Activated naive CD8-positive, alpha-beta T cell treated with anti-CD3 and anti-CD28 coated beads, Interleukin-2, amount 50 U/mL, for 16 hours (primary cell): Measurements from ENCODE around the gene TLL2.

Experiments
- DNase-seq: peaks from one replicate; pipeline ENCODE4 v3.0.0-alpha.2; 2020; ENCODE audit warnings: low read depth, low spot score

Gene TLL2

DNA sequence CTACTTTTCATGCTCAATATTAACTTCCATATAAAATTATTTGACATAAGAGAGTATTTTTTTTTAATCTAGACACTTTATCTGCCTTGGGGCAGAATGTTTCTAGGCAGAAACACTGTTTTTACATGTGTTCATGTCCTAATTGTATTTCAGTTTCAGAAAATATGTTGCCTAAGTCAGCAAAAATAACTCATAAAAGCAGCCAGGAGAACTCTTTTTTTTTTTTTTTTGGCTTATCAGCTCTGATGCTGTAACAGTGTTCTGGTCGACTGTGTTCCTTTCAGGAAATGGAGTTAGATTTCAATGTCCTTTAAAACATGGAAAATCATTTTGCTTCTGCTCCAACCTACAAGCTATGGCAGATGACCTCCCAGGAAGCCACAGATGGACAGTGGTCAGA is 91.7 kb downstream of the TLL2 start:
- no peak for DNase-seq

DNA sequence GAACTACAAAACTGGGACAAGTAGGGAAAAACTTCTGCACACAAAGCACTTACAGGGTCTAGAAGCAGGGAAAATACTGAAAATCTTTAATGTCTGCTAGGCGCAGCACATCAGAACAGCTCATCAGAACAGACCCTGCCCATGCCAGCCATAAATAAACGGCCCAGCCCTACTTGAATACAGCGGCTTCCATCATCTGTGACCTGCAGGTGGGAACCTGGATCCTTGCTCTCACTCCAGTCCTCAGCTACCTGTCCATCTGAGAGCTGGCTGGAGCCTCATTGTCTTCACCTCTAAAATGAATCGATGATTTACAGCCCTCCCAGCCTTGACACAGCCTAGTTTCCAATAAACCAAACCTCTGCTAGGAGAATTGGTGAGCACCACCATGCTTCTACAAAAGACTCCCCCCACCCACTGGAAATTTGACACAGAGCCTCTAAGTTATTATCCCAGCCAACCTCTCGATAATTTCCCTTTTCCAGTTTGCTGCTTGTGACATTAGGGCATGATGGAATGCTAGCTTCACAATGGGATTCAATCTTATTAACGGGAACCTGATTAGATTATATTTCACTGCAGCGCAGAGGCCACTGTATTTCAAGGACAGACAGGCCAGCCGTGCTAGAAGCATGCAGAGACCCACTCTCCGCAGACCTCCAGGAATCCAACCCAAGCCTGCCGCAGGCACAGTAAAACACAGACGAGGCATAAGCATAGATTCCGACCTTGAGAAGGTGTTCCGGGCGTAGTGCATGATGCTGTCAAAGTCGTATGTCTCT is 93.3 kb downstream of the TLL2 start:
- DNase-seq = no peak

DNA sequence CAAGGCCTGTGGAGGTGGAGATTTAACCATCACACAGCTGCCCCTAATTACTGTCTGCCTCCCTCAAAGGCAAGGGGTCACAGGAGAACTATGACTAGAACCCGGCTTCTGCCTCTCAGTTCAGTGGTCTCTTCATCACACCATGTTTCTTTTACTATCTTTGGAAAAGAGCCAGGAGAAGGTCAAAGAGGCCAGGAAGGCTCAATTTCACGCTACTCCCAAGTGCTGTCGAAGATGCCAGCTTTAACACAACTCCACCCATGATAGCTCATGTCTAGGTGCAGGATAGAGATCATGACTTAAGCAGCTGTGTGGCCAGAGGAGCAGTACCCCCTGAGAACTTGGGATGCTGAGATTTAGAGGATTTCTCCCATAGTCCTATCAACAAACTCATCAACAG is 94.4 kb downstream of the TLL2 start:
- DNase-seq = no peak

DNA sequence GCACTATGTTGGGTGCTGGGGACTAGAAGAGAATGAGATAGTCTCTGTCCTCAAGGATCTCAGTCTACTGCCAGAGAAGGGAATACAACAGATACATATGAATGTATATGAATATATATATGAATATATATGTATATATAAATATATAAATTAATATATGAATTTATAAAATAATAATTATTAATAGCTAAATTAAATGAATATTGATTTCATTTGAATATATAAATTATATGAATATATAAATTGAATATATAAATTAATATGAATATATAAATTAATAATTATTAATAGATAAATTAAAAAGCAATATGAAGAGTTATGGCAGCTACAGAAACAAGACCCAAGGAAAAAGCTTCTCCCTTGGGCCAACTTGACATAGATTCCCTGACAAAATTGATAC is 95.1 kb downstream of the TLL2 start:
- no peak for DNase-seq

DNA sequence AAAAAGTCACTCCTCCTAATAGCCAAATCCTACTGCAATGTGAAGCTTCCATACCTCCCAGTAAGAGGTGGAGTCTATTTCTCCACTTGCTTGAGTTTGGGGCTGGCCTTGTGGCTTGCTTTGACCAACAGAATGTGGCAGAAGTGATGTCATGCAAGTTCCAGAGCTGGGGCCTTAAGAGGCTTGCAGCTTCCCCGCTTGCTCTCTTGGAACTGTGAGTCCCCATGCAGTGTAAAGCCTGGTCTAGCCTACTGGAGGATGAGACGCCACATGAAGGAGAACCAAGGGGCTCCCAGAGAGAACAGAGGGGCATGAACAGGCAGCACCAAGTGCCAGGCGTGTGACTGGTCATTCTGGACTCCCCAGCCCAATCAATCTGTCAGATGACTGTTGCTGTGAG is 96.3 kb downstream of the TLL2 start:
- DNase-seq = no peak

DNA sequence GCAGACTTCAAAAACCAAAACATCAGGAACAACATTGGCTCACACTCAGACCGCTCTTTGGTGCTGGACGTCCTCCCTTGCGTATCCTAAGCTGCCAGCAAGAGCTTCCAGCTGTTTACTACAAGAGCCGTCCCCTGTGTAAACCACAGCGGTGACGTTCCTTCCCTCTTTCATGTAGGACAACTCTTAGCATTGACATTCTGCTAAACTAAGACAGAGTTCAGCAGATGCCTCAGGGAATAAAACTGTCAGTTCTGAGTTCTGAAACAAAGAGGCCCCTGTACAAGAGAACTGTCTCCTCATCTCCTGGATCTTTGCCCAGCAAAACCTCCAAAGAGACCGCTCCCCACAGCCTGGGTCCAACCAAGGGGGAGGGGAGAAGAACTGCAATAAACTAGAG is 97.1 kb downstream of the TLL2 start:
- no peak for DNase-seq

DNA sequence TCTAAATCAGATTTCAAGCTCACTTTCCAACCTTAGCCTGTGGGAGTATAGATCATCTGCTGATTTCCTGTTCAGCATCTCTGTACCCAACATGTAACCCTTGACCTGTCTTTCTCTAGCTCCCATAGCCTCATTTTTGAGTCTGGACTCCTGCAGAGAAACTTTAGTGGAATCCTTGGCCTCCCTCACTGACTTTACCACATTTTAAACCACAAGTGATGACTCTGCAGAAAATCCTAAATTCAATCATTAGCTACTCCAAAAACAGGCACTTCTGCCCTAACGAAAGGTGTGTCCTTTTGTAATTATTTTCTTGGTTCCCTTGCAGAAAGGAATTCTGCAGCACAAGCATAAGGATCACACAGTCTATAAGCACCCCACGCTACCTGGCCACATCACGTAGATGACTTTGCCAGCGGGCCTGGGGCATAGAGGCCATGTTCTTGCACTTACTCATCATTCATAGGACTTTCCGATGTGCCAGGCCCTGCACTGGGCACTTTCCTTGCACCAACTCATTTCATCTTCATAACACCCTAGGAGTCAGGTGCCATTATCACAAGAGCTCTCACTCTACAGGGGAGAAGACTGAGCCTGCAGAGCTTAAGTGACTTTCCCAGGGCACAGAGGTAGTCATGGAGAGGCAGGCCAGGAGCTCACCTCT is 97.7 kb downstream of the TLL2 start:
- DNase-seq = no peak

DNA sequence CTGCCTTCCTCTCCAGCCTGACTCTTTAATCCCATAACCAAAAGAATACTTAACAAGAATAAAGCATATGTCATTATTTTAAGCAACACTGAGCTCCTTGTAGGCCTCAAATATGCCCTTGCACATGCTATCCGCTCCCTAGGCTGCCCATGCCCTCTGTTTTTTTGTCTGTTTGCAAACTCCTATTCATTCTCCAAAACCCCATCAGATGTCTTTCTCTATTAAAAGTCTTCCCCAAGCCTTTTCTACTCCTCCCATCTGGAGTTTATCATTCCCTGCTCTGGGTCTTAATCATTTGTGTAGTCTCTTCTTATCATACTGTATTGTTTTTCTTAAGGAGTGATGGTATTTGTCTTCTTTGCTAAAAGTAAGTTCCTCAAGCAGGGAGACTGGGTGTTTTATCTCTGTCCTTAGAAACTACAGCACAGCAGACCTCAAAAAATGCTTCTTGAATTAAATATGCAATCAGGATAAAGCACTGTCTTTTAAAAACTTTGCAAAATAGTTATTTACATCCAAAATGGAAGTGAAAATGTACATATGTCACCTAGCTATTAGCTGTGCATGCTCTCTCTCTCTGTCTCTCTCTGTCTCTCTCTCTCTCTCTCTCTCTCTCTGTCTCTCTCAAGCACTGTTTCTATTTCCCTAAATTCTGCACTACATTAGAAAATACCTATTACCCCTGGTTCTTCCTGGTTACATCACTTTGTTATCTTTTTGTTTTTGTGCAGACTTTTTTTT is 98.4 kb downstream of the TLL2 start:
- DNase-seq = no peak

DNA sequence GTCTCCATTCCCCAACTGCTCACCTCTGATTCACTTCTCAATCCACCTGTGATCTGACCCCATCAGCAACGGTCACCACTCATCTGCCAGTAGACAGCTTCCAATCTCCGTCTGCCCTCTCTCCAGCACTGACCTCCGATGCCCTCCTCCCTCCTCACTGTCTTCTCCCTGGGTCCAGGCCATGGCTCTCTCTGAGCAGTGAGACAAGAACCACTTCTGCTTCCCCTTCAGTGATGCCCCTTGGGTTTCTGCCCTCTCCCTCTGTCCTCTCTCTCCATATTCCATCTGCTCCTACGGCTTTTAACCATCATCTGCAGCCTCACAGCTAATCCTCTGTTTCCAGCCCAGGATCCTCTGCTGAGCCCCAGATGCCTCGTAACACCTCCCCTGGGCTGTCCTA is 99.4 kb downstream of the TLL2 start:
- DNase-seq = no peak

DNA sequence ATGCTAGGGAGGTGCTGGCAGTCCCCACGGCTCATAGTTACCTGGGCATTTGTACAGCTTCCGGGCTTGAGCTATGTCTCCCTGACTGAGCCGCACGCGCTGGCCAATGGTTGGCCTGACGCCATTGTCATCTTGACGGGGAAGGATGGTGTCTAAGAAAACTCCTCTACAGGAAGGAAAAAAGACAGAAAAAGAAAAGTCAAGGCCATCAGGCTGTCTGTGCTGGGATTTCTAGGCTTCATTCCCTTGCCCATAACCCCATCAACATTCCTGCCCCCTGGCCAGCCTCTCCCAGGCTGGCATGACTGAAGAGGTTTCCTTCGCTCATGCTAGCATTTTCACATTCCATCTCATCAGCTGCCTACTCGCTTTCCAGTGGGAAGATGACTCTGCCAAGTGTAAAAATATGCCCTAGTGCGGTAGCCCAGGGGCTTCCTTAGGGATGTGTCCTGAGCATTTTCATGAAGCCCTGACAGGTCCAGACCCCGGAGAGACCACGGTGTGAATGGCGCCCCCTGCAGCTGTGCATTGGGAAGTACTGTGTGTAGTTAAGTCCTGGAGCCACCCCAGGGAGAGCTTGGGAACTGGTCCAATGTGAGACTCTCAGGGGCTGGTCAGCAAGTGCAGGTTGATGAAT is 100.5 kb downstream of the TLL2 start:
- no peak for DNase-seq

DNA sequence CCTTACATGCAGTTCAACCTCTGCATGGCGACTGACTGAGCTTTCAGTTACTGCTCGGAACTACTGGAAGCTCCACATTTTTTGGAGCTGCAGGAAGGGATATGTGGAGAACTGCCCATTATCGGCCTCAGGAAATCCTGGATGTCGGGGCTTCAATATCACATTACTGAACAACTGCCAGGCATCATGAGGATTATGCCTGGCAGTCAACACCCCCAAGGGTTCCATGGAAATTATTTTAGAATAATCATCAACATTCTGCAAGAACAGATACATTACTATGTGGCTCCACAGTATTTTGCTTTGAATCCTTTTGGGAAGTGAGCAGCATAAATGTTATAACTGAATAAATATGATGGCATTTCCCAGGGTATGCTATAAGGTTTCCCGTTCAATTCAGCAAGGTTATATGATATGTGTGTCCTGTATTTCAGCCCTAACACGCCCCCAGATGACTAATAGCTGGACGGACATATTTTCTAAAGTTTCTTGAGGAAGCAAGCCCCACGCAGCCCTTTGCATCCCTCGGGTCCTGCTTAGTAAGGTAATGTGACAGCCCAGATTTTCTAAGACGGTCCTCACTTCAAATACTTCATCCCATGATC is 101.9 kb downstream of the TLL2 start:
- no peak for DNase-seq

DNA sequence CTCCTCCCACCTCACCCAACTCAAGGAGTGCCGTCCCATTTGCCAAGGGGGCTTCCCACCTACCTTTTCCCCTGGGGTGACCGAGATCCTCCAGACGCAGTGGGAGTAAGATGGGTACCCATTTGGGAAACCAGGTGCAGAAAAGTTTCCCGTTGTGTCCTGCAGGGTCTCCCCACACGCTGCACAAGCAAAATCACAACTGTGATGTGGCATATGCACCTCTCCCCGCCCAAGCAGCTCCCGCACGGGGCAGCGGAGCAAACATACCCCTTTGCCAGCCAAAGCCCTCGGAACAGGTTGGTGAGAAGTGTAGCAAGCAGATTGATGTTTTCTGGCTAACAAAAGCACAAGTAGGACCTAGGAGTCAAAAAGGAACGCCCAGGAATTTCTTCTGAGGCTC is 103.4 kb downstream of the TLL2 start:
- DNase-seq = no peak

DNA sequence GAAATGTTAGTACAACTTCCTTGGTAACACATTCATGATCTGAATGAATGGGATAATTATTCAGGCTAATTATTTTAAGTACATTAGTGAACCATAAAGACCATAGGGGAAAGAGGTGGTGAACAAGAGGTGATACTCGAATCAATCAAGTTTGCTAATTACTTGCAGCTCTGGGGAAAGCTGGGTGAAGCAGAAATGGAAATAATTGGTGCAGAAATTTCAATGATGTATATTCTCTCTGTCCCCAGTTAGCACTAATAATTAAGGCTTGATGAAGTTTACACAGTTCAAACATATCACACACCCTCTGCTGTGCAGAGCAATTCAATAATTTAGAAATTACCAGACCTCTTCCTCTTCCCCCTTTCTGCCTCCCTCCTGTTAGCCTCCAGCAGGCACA is 105.5 kb downstream of the TLL2 start:
- DNase-seq = no peak

DNA sequence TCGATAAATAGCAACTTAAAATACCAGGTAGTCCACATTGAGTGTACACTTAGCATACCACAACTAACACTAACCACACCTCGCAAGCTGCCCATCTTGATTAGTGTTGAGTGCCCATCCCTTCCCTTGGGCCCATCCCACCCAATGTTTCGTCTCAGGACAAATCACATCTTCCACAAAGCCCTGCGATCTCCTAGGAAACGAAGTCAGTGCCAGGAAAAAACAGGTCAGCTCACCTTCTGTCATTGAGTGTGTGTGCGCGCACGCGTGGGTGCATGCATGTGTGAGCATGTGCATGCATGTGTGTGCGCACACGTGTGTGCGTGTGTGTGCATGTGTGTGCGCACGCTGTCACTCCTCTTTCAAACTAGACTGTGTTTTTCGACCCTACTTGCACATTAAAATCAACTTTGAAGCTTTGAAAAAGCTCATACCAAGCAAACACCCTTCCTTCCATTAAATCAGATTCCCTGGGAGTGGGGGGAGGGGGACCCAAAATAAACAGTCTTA is 106.1 kb downstream of the TLL2 start:
- no peak for DNase-seq

DNA sequence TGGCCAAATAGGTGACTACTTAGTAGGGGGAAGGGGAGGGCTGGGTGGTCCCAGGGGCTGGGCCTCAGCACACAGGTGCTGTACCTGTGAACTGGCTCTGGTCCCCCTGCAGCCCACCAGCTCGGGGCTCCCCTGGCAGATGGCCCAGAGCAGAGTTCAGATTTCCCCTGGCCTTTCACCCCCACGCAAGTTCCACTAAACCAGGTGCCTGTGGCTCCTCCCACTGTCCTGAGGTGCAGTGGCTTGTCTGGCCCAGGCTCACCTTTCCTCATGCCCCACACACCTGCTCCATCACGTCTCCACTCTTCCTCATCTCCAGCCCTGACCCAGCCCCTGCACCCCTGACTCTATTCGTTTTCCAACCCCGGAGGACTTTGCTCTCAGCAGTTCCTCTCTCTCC is 107.6 kb downstream of the TLL2 start:
- no peak for DNase-seq

DNA sequence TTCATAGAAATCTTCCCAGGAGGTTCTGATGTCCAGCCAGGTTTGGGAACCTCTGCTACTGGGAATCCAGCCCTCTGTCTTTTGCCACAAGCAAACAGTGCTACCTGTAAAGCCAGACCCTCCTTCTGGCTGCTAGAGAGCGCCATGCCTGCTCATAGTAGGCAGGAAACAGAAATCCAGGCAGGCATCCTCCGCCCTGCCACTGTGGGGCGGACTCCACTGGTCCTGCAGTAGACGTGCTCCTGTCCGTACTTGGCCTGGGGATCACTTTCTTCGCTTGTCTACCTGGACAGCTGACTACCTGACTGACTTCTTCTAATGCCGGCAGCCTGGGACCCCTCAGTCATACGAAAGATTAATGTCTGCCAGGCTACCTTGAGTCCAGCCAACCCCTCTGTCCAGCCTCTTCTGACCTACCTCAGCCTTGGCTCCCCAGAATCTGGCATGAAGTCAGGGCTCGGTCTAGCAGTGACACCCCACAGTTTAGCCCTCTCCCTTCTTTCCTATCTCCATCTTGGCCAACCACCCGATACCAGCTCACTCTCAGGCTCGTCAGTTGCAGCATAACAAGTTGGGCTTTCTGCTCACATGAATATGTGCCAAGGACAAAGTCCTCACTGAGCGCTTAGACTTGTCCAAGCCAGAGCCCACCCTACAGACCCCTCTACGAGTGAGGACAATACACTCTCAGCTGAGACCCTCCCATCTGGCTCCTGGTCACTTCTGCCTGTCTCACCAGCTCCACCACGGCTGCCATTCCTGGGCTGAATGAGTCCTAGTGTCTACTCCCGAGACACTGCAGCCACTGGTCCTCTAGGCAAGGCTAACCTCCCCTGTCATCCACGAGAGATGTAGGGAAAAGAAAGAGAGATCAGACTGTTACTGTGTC is 111.1 kb downstream of the TLL2 start:
- DNase-seq = no peak

DNA sequence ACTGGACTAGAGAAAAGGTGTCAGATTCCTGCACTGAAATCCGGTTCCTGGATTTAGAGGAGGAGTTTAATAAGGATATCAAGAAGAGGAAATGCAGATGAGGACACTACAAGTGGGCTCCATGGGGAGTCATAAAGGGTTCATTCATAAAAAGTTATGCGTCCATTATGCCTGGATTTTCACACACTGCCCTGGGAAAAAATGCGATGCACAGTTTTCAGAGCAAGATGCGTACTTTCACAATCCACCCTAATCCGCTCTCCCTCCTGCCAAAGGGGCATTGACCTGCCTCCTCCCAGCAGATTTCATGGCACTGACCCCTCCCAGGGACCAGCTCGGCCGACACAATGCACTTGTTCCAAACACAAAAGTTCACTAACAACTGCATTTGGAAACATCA is 112.7 kb downstream of the TLL2 start:
- no peak for DNase-seq

DNA sequence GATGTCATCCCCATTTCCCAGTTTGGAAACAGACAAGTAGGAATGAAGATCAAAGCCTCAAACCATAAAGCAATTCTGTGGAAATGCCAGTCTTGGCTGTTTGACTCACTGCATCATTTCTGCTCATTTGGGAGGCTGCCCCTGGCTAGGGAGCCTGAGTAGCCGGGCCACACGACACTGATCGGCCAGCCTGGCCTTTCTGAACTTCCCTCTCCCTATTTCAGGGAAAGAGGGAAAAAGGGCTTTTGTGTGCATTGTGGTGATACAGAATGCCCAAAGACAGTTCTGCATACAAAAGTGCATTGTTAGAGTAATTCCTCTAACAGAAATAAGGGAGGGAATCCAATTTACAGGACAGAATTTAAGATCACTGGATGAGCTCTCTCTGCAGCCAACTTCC is 113.3 kb downstream of the TLL2 start:
- DNase-seq = no peak

DNA sequence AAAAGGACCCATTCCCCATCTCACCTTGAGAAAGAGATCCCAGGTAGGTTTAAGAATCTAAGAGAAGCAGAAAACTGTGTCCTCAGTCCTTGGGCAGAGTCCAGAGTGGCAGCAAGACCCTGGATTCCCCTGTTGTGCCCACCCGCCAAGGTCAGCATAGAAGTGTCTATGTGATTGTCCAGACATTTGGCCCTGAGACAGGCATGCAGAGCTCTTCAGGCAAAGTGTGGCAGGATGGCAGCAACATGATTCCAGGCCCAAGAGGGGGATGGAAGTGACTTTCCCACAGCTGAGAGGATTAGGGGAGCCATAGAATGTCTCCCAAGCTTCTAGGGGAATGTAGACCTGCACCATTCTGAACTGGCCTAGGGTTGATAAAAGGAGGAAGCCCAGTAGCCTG is 115.8 kb downstream of the TLL2 start:
- no peak for DNase-seq
